Epithelial cell of esophagus (primary cell): Measurements from ENCODE around the gene CBFA2T2.
A peak's percentile ranks its signal among the peaks of the same experiment; 100 is the strongest.

Experiments
- DNase-seq: peaks from one replicate; pipeline ENCODE4 v3.0.0; 2010; ENCODE audit warnings: low read depth
- H3K4me3 ChIP-seq: 2 replicates; pipeline ENCODE4 v1.5.1; 2011; ENCODE audit warnings: mild to moderate bottlenecking, low read length, control low read depth
- CTCF ChIP-seq: IDR thresholded peaks from 2 replicates; pipeline ENCODE4 v1.5.1; 2011; ENCODE audit warnings: low read depth, mild to moderate bottlenecking, low read length, control low read depth, inconsistent platforms; ENCODE audit not compliant: insufficient read depth; ENCODE audit errors: missing control alignments

The CBFA2T2 gene

GRCh38 chr20:33649201-33649681 is 159.3 kb downstream of the CBFA2T2 start:
- TF ChIP-seq CTCF: no peak
- DNase-seq: no peak
- no peak overlapping the region for H3K4me3 ChIP-seq

GRCh38 chr20:33650111-33650752 is 160.3 kb downstream of the CBFA2T2 start:
- no peak overlapping the region for H3K4me3 ChIP-seq
- no peak for DNase-seq
- no peak for TF ChIP-seq CTCF

DNA sequence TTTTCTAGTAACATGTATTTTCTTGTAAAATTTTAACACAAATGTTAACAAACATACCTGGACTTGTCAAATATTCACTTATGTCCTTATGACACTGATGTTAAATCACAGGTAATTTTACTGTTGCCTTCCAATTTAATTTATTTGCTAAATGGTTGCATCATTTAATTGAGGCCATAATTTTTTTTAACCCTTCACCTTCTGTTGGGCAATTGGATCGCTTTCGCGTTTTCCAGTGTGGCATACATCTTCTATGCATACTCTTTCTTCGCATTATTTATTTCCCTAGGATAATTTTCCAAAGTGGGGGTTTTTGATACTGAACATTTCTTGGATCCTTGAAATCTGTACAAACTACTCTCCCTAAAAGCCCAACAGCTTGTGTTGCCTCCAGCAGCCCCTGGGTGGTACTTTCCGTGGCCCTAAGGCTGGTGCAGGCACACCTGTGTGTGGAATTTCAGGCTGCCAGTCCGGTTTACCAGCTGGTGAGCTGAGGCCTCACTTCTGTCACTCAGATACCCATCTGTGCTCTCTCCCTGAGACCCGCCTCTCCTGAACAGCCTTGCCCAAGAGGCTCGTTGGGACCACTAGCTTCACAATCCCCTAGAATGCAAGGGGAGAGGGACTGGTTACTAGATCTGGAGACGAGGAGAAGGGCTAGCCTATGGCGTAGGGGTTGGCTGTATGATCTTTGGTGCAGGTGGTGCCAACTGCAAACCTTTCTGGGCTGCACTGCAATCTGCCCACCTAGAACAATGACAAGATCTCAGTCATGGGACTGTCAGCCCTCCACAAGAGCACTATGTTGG is 161.1 kb downstream of the CBFA2T2 start:
- no peak overlapping the region for H3K4me3 ChIP-seq
- DNase-seq: peak; percentile 80
- TF ChIP-seq CTCF: peak; percentile 14

DNA sequence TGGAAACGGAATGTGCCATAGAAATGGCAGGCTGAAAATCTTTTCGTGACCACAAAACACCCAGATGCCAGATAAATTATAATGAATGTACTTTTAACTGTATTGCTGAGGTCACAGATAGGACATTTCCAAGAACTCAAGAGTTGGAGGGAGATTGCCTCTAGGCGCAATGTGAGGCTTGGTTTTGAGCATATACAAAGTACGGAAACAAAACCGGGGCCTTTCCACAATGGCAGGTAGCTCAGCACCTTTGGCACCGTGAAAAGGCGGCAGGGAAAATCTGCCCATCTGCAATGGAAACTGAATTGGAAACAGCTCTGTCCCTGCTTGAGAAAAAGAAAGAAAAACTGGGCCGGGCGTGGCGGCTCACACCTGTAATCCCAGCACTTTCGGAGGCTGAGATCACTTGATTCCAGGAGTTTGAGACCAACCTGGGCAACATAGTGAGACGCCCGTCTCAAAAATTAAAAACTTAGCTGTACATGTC is 161.7 kb downstream of the CBFA2T2 start:
- H3K4me3 ChIP-seq: no peak overlapping the region
- TF ChIP-seq CTCF: no peak
- DNase-seq: no peak

DNA sequence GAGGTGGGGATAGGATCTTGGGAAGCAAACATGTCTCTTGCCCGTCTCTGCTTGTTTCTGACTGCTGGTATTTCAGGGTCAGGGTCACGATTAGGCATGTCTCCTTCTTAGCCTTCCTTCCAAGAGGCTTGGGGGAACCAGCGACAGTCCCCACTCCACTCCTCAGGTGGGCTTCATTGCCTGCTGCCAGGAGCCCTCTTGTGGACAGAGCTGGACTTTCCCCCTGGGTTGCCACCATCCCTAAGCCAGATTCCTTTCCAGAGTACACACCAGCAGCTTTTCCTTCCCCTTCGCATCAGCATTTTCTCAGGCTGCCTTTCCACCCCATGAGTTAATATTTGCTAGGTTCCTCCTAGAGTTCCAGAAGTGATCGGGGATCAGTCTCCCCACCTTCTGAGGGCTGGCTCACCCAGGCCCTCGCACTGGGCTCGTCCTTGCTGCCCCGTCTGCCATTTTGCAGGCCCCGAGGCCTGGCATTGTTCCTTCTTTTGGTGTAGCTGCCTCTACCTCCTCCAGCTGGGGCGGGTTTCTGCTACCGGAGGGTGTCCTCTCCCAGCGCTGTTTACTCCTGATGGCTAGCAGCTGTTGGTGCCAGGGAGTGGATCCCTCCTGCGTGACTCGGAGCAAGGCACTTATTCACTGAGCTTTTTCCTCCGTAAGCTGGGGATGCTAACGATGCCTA is 163.5 kb downstream of the CBFA2T2 start:
- peak; percentile 78 for TF ChIP-seq CTCF
- H3K4me3 ChIP-seq: no peak overlapping the region
- DNase-seq: peak; percentile 55

DNA sequence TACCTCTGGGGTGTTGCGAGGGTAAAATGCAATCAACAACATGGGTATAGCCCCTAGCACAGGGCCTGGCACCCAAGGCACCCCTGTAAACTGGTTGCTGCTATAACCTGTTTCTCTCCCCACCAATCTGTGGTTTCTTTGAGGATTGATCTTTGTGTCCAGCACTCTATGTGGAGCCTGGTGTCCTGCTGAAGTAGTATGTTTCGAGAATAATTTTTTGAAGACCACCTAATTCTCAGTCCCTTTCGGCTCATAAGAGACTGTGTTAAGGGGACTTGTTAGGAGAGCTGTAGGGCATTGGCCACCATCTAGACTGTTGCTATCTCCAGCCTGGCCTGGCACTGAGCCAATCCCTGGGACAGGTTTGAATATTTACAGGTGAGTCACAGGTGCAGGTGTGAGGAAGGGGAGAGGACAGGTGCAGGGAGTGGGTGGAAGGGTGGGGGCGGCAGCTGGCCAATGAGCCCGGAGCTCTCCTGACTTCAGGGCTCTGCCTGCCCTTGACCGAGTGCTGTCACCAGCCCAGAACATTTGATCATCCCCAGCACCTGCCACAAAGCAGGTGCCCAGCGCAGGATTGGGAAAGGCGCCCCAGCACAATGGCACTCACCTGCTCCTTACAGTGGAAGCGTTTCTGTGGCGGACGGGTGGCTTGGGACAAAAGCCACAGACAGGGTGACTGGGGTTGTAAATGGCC is 164.2 kb downstream of the CBFA2T2 start:
- DNase-seq: peak; percentile 65
- TF ChIP-seq CTCF: no peak
- H3K4me3 ChIP-seq: no peak overlapping the region
